ENCODE measurements around the gene ATP2A1.

The ATP2A1 gene

DNA sequence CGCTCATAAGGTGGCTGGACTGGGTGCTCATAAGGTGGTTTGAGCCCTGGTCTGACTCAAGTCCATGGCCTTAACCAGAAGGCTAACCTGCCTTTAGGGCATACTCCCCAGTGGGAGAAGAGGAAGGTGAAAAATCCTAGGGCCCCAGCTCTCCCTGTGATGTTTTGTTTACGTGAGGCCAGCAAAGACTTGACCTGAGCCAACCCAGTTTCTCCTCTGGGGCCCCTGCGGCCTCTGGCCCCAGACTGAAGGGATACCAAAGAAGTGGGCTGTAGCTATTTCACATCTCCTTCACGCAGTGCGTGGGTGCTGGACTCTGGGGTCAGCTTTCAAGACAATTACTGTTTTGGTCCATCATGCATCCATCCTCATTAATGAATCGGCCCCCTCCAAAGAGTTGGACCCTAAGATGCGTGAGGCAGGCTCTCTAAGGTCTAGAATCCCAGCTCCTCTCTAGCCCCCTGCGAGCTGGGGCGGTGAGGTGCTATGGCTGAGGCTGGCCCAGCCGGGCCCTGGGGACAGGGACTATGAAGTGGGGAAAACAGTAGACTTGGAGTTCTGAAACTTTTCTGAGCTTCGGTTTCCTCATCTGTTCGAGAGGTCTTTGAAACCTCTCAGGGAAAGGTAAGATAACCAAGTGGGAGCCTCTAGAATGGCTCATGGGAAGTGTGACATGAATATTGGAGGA lies 13.1 kb upstream of the ATP2A1 start:
- H3K36me3 ChIP-seq (ENCODE audit: insufficient read depth, low read length), result peaks cover 34% of the 10 kb centered on the region
- peaks cover 27% of the 10 kb centered on the region for H3K4me1 ChIP-seq (ENCODE audit: insufficient read depth, low read length, severe bottlenecking)
- no peak overlapping the region for H2AFZ ChIP-seq (ENCODE audit: low read length)
- peaks cover 3% of the 10 kb centered on the region; the same call in 1 of the 2 replicates for H3K79me2 ChIP-seq (ENCODE audit: insufficient read depth, low read length)
- H3K4me3 ChIP-seq (ENCODE audit: low read depth, low read length, poor library complexity, severe bottlenecking), result peak overlapping the region; percentile 81
- H4K20me1 ChIP-seq (ENCODE audit: insufficient read depth, low read length), result no peaks in the 10 kb centered on the region
- no peak overlapping the region for H3K27ac ChIP-seq (ENCODE audit: low read depth, low read length, poor library complexity, severe bottlenecking)
- peak overlapping the region; percentile 81; the same call in 1 of the 2 replicates for H3K9ac ChIP-seq (ENCODE audit: low read length)
- no peaks in the 10 kb centered on the region for H3K9me3 ChIP-seq (ENCODE audit: low read length)
- no peaks in the 10 kb centered on the region for H3K27me3 ChIP-seq (ENCODE audit: insufficient read depth, low read length)
- H3K4me2 ChIP-seq (ENCODE audit: low read length), result peak overlapping the region; percentile 87
- no peaks in the 10 kb centered on the region for H3F3A ChIP-seq (ENCODE audit: insufficient read depth, low read length)
- no peak for TF ChIP-seq EZH2 (IDR thresholded peaks at IDR 0.05; ENCODE audit: borderline replicate concordance, low read length)
- TF ChIP-seq, protein P1, sequence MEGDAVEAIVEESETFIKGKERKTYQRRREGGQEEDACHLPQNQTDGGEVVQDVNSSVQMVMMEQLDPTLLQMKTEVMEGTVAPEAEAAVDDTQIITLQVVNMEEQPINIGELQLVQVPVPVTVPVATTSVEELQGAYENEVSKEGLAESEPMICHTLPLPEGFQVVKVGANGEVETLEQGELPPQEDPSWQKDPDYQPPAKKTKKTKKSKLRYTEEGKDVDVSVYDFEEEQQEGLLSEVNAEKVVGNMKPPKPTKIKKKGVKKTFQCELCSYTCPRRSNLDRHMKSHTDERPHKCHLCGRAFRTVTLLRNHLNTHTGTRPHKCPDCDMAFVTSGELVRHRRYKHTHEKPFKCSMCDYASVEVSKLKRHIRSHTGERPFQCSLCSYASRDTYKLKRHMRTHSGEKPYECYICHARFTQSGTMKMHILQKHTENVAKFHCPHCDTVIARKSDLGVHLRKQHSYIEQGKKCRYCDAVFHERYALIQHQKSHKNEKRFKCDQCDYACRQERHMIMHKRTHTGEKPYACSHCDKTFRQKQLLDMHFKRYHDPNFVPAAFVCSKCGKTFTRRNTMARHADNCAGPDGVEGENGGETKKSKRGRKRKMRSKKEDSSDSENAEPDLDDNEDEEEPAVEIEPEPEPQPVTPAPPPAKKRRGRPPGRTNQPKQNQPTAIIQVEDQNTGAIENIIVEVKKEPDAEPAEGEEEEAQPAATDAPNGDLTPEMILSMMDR (IDR thresholded peaks at IDR 0.05; ENCODE audit: low read length), result no peak
- H3K9me2 ChIP-seq (ENCODE audit: low read depth, low read length), result no peaks in the 10 kb centered on the region

DNA sequence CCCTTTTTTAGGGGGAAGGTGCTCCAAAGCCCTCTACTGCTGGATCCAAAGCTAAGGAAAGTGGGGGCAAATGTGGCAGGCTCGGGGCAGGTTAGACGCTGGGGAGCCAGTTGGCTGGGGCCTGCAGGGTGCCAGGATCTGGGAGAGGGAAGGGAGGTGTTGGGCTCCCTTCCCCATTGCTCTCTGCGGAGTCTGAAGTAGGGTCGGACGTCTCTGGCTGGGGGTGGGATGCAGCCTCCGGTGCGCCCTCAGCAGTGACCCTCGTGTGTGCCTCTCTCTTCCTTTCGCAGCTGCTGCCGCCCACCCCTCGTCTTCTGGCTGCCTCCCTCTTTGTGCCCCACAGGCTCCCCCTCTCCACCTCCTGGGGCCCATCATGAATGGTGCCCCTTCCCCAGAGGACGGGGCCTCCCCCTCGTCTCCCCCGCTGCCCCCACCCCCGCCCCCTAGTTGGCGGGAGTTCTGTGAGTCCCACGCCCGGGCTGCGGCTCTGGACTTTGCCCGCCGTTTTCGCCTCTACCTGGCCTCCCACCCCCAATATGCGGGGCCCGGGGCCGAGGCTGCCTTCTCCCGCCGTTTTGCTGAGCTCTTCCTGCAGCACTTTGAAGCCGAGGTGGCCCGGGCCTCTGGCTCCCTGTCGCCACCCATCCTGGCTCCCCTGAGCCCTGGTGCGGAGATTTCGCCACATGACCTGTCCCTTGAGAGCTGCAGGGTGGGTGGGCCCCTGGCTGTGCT lies 12.4 kb upstream of the ATP2A1 start:
- H3K9ac ChIP-seq (ENCODE audit: low read length), result no peak overlapping the region
- no peaks in the 10 kb centered on the region for H3K9me3 ChIP-seq (ENCODE audit: low read length)
- H3K4me3 ChIP-seq (ENCODE audit: low read depth, low read length, poor library complexity, severe bottlenecking), result no peak overlapping the region
- H4K20me1 ChIP-seq (ENCODE audit: insufficient read depth, low read length), result no peaks in the 10 kb centered on the region
- H3K36me3 ChIP-seq (ENCODE audit: insufficient read depth, low read length), result peaks cover 36% of the 10 kb centered on the region
- H3K27ac ChIP-seq (ENCODE audit: low read depth, low read length, poor library complexity, severe bottlenecking), result no peak overlapping the region
- no peaks in the 10 kb centered on the region for H3K27me3 ChIP-seq (ENCODE audit: insufficient read depth, low read length)
- no peaks in the 10 kb centered on the region for H3F3A ChIP-seq (ENCODE audit: insufficient read depth, low read length)
- H3K9me2 ChIP-seq (ENCODE audit: low read depth, low read length), result no peaks in the 10 kb centered on the region
- peaks cover 27% of the 10 kb centered on the region for H3K4me1 ChIP-seq (ENCODE audit: insufficient read depth, low read length, severe bottlenecking)
- no peak overlapping the region; the same call in 1 of the 2 replicates for H3K4me2 ChIP-seq (ENCODE audit: low read length)
- peaks cover 3% of the 10 kb centered on the region; the same call in 1 of the 2 replicates for H3K79me2 ChIP-seq (ENCODE audit: insufficient read depth, low read length)
- no peak for TF ChIP-seq EZH2 (IDR thresholded peaks at IDR 0.05; ENCODE audit: borderline replicate concordance, low read length)
- TF ChIP-seq, protein P1 (IDR thresholded peaks at IDR 0.05; ENCODE audit: low read length), result no peak
- H2AFZ ChIP-seq (ENCODE audit: low read length), result no peak overlapping the region

DNA sequence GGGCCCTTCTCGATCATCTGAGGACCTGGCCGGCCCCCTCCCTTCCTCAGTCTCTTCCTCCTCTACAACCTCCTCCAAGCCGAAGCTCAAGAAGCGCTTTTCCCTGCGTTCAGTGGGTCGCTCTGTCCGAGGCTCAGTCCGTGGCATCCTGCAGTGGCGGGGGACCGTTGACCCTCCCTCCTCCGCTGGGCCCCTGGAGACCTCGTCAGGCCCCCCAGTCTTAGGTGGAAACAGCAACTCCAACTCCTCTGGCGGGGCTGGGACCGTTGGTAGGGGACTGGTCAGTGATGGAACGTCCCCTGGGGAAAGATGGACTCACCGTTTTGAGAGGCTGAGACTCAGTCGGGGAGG lies 11.9 kb upstream of the ATP2A1 start:
- Histone ChIP-seq H3K4me3 (ENCODE audit: low read depth, low read length, poor library complexity, severe bottlenecking) (no peak overlapping the region), H3K9ac (ENCODE audit: low read length) (no peak overlapping the region), H4K20me1 (ENCODE audit: insufficient read depth, low read length) (no peaks in the 10 kb centered on the region), H3K9me2 (ENCODE audit: low read depth, low read length) (no peaks in the 10 kb centered on the region), H3K27me3 (ENCODE audit: insufficient read depth, low read length) (no peaks in the 10 kb centered on the region), H3K4me1 (ENCODE audit: insufficient read depth, low read length, severe bottlenecking) (peaks cover 27% of the 10 kb centered on the region), H3K9me3 (ENCODE audit: low read length) (no peaks in the 10 kb centered on the region), H2AFZ (ENCODE audit: low read length) (no peak overlapping the region), H3K79me2 (ENCODE audit: insufficient read depth, low read length) (peaks cover 3% of the 10 kb centered on the region; the same call in 1 of the 2 replicates), H3K27ac (ENCODE audit: low read depth, low read length, poor library complexity, severe bottlenecking) (no peak overlapping the region), H3K4me2 (ENCODE audit: low read length) (no peak overlapping the region), H3K36me3 (ENCODE audit: insufficient read depth, low read length) (peaks cover 41% of the 10 kb centered on the region), H3F3A (ENCODE audit: insufficient read depth, low read length) (no peaks in the 10 kb centered on the region)
- TF ChIP-seq, protein P1 (IDR thresholded peaks at IDR 0.05; ENCODE audit: low read length), result no peak
- no peak for TF ChIP-seq EZH2 (IDR thresholded peaks at IDR 0.05; ENCODE audit: borderline replicate concordance, low read length)
